Prostate gland (tissue), 2 donors: Measurements from ENCODE around the gene LPP.

Experiments
- CTCF ChIP-seq, 4 experiments: fragments of 200-600 bp in 2 of 4; fragments of 450-650 bp in 2 of 4; sonication (generic) in 2 of 4; IDR thresholded peaks; 1 replicate in 3 of 4; 2 replicates in 1 of 4; pipeline ENCODE4 v1.5.1; 2016 to 2019; ENCODE audit warnings: antibody characterized with exemption in 4 of 4, mild to moderate bottlenecking in 2 of 4, moderate library complexity in 2 of 4
- POLR2A ChIP-seq: fragments of 450-650 bp; IDR thresholded peaks from one replicate; pipeline ENCODE4 v1.6.1; 2016; ENCODE audit warnings: antibody characterized with exemption, mild to moderate bottlenecking

GRCh38 chr3:188513662-188514328 lies 359.8 kb downstream of the LPP start:
- TF ChIP-seq CTCF (IDR thresholded peaks at IDR 0.05) = no peak
- no peak for TF ChIP-seq POLR2A
